SK-N-SH treated with all-trans-retinoic acid at 6 μM for 48 hours (cell line): Measurements from ENCODE around the gene DPM2.

Experiments used
- ARNTL ChIP-seq: fragments of 450-650 bp; formaldehyde crosslinking; IDR thresholded peaks from 2 replicates; pipeline ENCODE4 v1.5.0; 2020; ENCODE audit warnings: low read depth, mild to moderate bottlenecking, moderate library complexity, borderline replicate concordance
- CSRNP3 ChIP-seq: fragments of 250-450 bp; sonication (Bioruptor Pico); IDR thresholded peaks from 2 replicates; pipeline ENCODE4 v1.5.1; 2021; ENCODE audit warnings: mild to moderate bottlenecking, moderate library complexity
- TSHZ2 ChIP-seq: fragments of 250-450 bp; sonication (Bioruptor Pico); IDR thresholded peaks from 2 replicates; pipeline ENCODE4 v1.5.0; 2020; ENCODE audit warnings: mild to moderate bottlenecking, moderate library complexity
- ZFP30 ChIP-seq: fragments of 450-650 bp; formaldehyde crosslinking; IDR thresholded peaks from 2 replicates; pipeline ENCODE4 v1.5.0; 2022; ENCODE audit warnings: mild to moderate bottlenecking, moderate library complexity
- TF ChIP-seq, protein P1 (sequence below): fragments of 250-450 bp; sonication (Bioruptor Pico); IDR thresholded peaks from 2 replicates; pipeline ENCODE4 v1.5.1; 2020; ENCODE audit warnings: low read depth, mild to moderate bottlenecking, moderate library complexity

GRCh38 chr9:127887792-127888191 lies 49.9 kb downstream of the DPM2 start:
- no peak for TF ChIP-seq ARNTL (CRISPR knock-in tag)
- TF ChIP-seq, protein P1, sequence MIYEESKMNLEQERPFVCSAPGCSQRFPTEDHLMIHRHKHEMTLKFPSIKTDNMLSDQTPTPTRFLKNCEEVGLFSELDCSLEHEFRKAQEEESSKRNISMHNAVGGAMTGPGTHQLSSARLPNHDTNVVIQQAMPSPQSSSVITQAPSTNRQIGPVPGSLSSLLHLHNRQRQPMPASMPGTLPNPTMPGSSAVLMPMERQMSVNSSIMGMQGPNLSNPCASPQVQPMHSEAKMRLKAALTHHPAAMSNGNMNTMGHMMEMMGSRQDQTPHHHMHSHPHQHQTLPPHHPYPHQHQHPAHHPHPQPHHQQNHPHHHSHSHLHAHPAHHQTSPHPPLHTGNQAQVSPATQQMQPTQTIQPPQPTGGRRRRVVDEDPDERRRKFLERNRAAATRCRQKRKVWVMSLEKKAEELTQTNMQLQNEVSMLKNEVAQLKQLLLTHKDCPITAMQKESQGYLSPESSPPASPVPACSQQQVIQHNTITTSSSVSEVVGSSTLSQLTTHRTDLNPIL (CRISPR knock-in tag): no peak
- TF ChIP-seq ZFP30 (CRISPR knock-in tag): no peak
- no peak for TF ChIP-seq CSRNP3 (CRISPR knock-in tag)
- no peak for TF ChIP-seq TSHZ2
